Gastrocnemius medialis (tissue), 4 donors: Measurements from ENCODE around the gene CCP110. TPM values are rescaled to one million over a fixed set of nuclear protein-coding genes. Genes with fewer than 3 reads are reported as not detected.

Experiments
- ATAC-seq, 2 donors: fragments of 150-250 bp; one replicate each; pipeline ENCODE4 v1.9.1; 2016
- DNase-seq, 2 donors: peaks; one replicate each; pipeline ENCODE4 v3.0.0-alpha.2; 2019
- H3K27ac ChIP-seq, 4 donors: fragments of 200-600 bp; sonication (generic); 1 replicate in 1 of 4; 2 replicates in 3 of 4; pipeline ENCODE4 v1.5.1; 2016 to 2018; ENCODE audit warnings: mild to moderate bottlenecking in 2 of 4, moderate library complexity in 1 of 4
- H3K27me3 ChIP-seq, 3 donors: fragments of 200-600 bp; sonication (generic) in 2 of 3; 1 replicate in 1 of 3; 2 replicates in 2 of 3; pipeline versions ENCODE4 v1.5.1 to v1.6.0; 2016 to 2019; ENCODE audit warnings: mild to moderate bottlenecking in 1 of 3, moderate library complexity in 1 of 3
- H3K36me3 ChIP-seq, 2 donors: fragments of 200-600 bp; sonication (generic) in 1 of 2; one replicate each; pipeline ENCODE4 v1.5.1; 2017 to 2018
- H3K4me1 ChIP-seq, 2 donors: fragments of 200-600 bp; sonication (generic) in 1 of 2; one replicate each; pipeline ENCODE4 v1.5.1; 2016 to 2017; ENCODE audit warnings: mild to moderate bottlenecking in 2 of 2
- H3K4me3 ChIP-seq, 4 donors: fragments of 200-600 bp; sonication (generic) in 3 of 4; 1 replicate in 1 of 4; 2 replicates in 3 of 4; pipeline ENCODE4 v1.5.1; 2016 to 2019; ENCODE audit warnings: mild to moderate bottlenecking in 2 of 4
- H3K9me3 ChIP-seq, 3 donors: fragments of 200-600 bp; sonication (generic) in 2 of 3; 1 replicate in 1 of 3; 2 replicates in 2 of 3; pipeline ENCODE4 v1.5.1; 2016 to 2019
- CTCF ChIP-seq, 5 experiments: fragments of 450-650 bp in 3 of 5; fragments of 200-600 bp in 2 of 5; sonication (generic) in 2 of 5; IDR thresholded peaks in 4 of 5; conservative IDR thresholded peaks in 1 of 5; 1 replicate in 4 of 5; 2 replicates in 1 of 5; pipeline ENCODE4 v1.5.1; 2016 to 2019; ENCODE audit warnings: antibody characterized with exemption in 5 of 5, mild to moderate bottlenecking in 3 of 5, moderate library complexity in 3 of 5
- POLR2A ChIP-seq, 2 donors: fragments of 450-650 bp; IDR thresholded peaks; one replicate each; pipeline ENCODE4 v1.6.1; 2017; ENCODE audit warnings: antibody characterized with exemption in 2 of 2, mild to moderate bottlenecking in 2 of 2, moderate library complexity in 2 of 2
- in situ Hi-C, 4 donors: fragments of 200-750 bp; cut with MboI; loops; one replicate each; pipeline versions ENCODE4 v1.15.0 to v1.8.0; 2017; ENCODE audit warnings: low sequenced_read_pairs in 4 of 4
- intact Hi-C: fragments of 100-400 bp; cut with DNase I; formaldehyde crosslinking; loops from one replicate; pipeline ENCODE4 v1.15.1; 2023; ENCODE audit warnings: low total_unique reads
- total RNA-seq, 4 donors: library from RNA; depleted of rRNA; stranded (reverse); fragments of >200 nt; gene quantifications; one replicate each; pipeline versions ENCODE4 v1.1.0 to v1.2.3, GENCODE V29; 2016

CCP110 gene
- total RNA-seq, 4 donors from 2014 or later, result 6.8 to 8.8 (median 7.0) TPM

- no peak for ATAC-seq
- Histone ChIP-seq H3K27ac (no peak overlapping the region), H3K9me3 (no peaks in the 10 kb centered on the region), H3K4me1 (no peaks in the 10 kb centered on the region), H3K27me3 (no peaks in the 10 kb centered on the region), H3K4me3 (no peak overlapping the region), H3K36me3 (peaks cover 3 to 49% of the 10 kb centered on the region in 2 donors)
- in situ Hi-C loops (loop anchor here in 1 of 4 donors (10.0 to 25.0 kb wide), 2 partner anchors 429 to 726 kb away; partner anchors contain the start of gene RPS15A), intact Hi-C loops (no loop called here)
- no peak for TF ChIP-seq POLR2A (IDR thresholded peaks at IDR 0.05)
- no peak for TF ChIP-seq CTCF (IDR thresholded peaks at IDR 0.05 in 4 of 5, conservative IDR thresholded peaks at IDR 0.05 in 1 of 5)
- DNase-seq, result no peak
These were observed 10.2 kb upstream of the CCP110 start for GRCh38 chr16:19513377-19514053.

GRCh38 chr16:19515757-19516156, 8.0 kb upstream of the CCP110 start:
- TF ChIP-seq POLR2A (IDR thresholded peaks at IDR 0.05) (no peak), CTCF (IDR thresholded peaks at IDR 0.05 in 4 of 5, conservative IDR thresholded peaks at IDR 0.05 in 1 of 5) (no peak)
- peaks cover 8 to 11% of the 10 kb centered on the region in 2 donors for H3K4me1 ChIP-seq
- H3K36me3 ChIP-seq, result peaks cover 0 to 33% of the 10 kb centered on the region in 2 donors
- no peak overlapping the region for H3K27ac ChIP-seq
- no peaks in the 10 kb centered on the region for H3K9me3 ChIP-seq
- no peak for ATAC-seq
- DNase-seq, result no peak
- no peaks in the 10 kb centered on the region for H3K27me3 ChIP-seq
- intact Hi-C loops, result no loop called here
- in situ Hi-C loops, result loop anchor here in 1 of 4 donors (10.0 to 25.0 kb wide), 2 partner anchors 431 to 728 kb away; partner anchors contain the start of gene RPS15A
- H3K4me3 ChIP-seq, result no peak overlapping the region

- no peak for TF ChIP-seq CTCF (IDR thresholded peaks at IDR 0.05 in 4 of 5, conservative IDR thresholded peaks at IDR 0.05 in 1 of 5)
- no peak for TF ChIP-seq POLR2A (IDR thresholded peaks at IDR 0.05)
- Histone ChIP-seq H3K4me1 (peaks cover 14 to 16% of the 10 kb centered on the region in 2 donors), H3K27me3 (no peaks in the 10 kb centered on the region), H3K9me3 (no peaks in the 10 kb centered on the region), H3K27ac (no peak overlapping the region), H3K36me3 (peaks cover 0 to 31% of the 10 kb centered on the region in 2 donors), H3K4me3 (no peak overlapping the region)
- intact Hi-C loops (no loop called here), in situ Hi-C loops (loop anchor here in 1 of 4 donors (10.0 to 25.0 kb wide), 2 partner anchors 433 to 730 kb away; partner anchors contain the start of gene RPS15A)
- DNase-seq (no peak), ATAC-seq (no peak)
These were observed 6.2 kb upstream of the CCP110 start for GRCh38 chr16:19517424-19518089.

- ATAC-seq, result no peak
- intact Hi-C loops, result no loop called here
- H3K27me3 ChIP-seq, result no peaks in the 10 kb centered on the region
- DNase-seq, result no peak
- no peak for TF ChIP-seq POLR2A (IDR thresholded peaks at IDR 0.05)
- no peak for TF ChIP-seq CTCF (IDR thresholded peaks at IDR 0.05 in 4 of 5, conservative IDR thresholded peaks at IDR 0.05 in 1 of 5)
- peaks cover 0 to 31% of the 10 kb centered on the region in 2 donors for H3K36me3 ChIP-seq
- in situ Hi-C loops, result loop anchor here in 1 of 4 donors (10.0 to 25.0 kb wide), 2 partner anchors 434 to 731 kb away; partner anchors contain the start of gene RPS15A
- peaks cover 16 to 18% of the 10 kb centered on the region in 2 donors for H3K4me1 ChIP-seq
- no peak overlapping the region for H3K27ac ChIP-seq
- H3K4me3 ChIP-seq, result no peak overlapping the region
- H3K9me3 ChIP-seq, result no peaks in the 10 kb centered on the region
These were observed 5.4 kb upstream of the CCP110 start for GRCh38 chr16:19518388-19518787.
